ENCODE measurements around the gene RIPOR2.
"Not testable (repeated sequence)": the region's sequence is repeated elsewhere in the genome, so short reads cannot be mapped to it uniquely, and the experiment has no call there.

- TF ChIP-seq POLR2A, CTCF (IDR thresholded peaks at IDR 0.05): not testable (repeated sequence)
These were observed 169.8 kb downstream of the RIPOR2 start for GRCh38 chr6:24765968-24766367.

Data from transverse colon (tissue), 3 donors.